EL (cell line): ENCODE results near the gene NSMCE1.

Source experiments
- DNase-seq: peaks from one replicate; pipeline ENCODE4 v3.0.0-alpha.2; 2016

Gene NSMCE1

GRCh38 chr16:27228621-27229501 lies 39.7 kb downstream of the NSMCE1 start:
- DNase-seq, result no peak

- no peak for DNase-seq
Measured at GRCh38 chr16:27228045-27228444, 40.5 kb downstream of the NSMCE1 start.

DNA sequence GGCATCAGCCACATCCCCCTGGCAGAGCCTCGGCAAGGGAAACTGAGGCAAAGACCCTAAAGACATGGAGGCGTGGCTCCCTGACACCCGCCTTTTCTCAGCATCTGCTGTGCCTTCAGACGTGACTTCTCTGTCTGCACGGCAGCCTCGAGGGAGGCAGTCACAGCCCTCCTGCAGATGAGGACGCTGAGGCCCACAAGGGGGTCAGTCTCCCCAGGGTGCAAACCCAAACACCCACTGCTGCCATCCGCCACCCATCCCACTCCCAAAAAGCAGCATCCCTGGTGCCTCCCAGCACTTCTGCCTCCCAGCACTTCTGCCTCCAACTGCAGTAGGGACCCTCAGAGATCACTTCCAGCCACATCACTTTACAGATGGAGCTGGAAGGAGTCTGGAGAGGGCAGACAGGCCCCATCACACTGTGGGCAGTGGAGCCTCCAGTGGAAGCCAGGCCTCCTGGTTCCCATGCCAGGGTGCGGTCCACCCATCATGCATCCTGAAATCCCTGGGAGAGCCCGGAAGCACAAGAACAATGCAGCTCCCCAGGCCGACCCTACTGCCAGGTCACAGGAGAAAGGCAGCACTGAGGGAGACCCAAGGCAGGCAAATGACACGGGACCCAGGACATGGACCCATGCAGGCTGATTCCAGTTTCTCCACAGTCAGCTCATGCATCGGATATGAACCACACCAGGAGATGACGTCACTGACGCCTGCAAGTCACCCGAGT lies 41.4 kb downstream of the NSMCE1 start:
- DNase-seq, result no peak

- no peak for DNase-seq
Measured at GRCh38 chr16:27226476-27226875, 42.1 kb downstream of the NSMCE1 start.

GRCh38 chr16:27225536-27226360 lies 42.8 kb downstream of the NSMCE1 start:
- no peak for DNase-seq

DNA sequence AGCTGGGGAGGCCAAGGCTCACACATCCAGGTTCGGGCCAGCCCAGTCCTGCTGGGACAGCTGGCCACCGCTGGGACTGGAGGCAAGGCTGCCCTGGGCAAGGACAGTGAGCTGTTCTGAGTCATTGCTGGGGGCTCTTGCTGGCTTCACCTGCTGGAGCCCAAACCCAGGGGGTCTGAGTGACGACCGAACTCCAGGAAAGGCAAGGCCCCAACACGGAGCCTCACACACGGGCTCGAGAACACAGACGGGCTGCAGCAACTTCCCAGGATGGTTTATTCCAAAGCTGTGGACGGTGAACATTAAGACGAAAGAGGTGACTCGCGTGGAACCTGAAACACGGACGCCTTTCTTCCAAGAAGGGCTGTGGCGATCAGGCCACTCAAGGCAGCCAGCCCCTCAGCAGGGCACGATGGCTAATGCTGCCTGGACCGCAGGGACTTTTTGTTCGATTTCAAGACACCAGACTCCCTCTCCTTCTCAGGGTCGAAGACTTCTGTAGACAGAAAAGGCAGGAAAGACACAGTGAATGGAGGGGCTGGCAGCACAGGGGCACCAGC lies 43.8 kb downstream of the NSMCE1 start:
- DNase-seq, result no peak

- DNase-seq, result no peak
Measured at GRCh38 chr16:27224271-27224737, 44.3 kb downstream of the NSMCE1 start.

GRCh38 chr16:27223701-27224100 lies 44.9 kb downstream of the NSMCE1 start:
- no peak for DNase-seq

- no peak for DNase-seq
Measured at GRCh38 chr16:27223226-27223610, 45.4 kb downstream of the NSMCE1 start.

GRCh38 chr16:27222249-27223225 lies 46.0 kb downstream of the NSMCE1 start:
- peak; percentile 48 for DNase-seq

GRCh38 chr16:27221576-27222248 lies 46.9 kb downstream of the NSMCE1 start:
- DNase-seq, result no peak

- DNase-seq, result no peak
Measured at GRCh38 chr16:27220991-27221390, 47.6 kb downstream of the NSMCE1 start.

- DNase-seq, result no peak
Measured at GRCh38 chr16:27220527-27220926, 48.0 kb downstream of the NSMCE1 start.

DNA sequence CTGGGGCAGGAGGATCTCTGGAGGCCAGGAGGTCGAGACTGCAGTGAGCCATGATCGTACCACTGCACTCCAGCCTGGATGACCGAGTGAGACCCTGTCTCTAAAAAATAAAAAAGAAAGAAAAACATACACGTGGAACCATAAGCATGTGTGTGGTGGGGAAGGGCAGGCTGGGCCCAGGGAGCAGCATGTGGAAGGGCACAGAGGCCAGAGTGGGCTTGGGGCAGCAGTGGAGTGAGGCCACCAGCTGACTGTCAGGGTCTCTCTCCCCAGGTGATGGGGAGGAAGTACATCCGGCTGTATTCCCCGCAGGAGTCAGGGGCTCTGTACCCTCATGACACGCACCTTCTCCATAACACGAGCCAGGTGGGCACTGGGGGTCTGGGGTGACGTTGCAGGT lies 48.5 kb downstream of the NSMCE1 start:
- DNase-seq, result no peak

DNA sequence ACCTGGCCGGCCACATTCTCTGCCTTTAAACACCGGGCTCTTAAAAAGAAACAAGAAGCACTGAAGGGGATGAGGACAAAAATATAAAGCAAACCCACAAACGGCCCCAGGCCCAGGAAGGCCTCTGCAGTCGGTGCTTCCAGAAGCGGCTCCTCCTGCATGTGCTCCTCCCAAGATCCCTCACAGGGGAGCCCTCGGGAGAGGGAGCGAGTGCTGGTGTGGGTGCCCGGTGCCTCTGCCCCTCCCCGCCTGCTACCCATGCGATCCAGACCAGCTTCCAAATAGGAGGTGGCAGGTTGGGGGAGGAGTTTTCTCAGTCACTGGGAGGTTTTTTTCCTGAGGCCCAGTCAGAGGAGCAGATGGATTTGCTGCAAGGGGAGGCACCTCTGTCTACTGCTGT lies 49.4 kb downstream of the NSMCE1 start:
- no peak for DNase-seq

DNA sequence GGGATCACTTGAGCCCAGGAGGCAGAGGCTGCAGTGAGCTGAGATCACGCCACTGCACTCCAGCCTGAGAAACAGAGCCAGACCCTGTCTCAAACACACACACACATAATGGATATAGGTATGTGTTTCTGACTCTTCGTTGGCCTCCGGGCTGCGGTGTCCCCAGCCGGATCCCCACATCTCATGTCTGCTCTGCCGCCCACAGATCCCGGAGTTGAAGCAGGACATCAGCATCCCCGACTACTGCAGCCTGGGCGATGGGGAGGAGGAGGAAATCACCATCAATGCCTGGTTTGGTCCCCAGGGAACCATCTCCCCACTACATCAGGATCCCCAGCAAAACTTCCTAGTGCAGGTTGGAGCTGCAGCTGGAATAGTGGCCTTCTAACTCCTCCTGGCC lies 49.8 kb downstream of the NSMCE1 start:
- no peak for DNase-seq

GRCh38 chr16:27217256-27217655 lies 51.3 kb downstream of the NSMCE1 start:
- peak; percentile 36 for DNase-seq

DNA sequence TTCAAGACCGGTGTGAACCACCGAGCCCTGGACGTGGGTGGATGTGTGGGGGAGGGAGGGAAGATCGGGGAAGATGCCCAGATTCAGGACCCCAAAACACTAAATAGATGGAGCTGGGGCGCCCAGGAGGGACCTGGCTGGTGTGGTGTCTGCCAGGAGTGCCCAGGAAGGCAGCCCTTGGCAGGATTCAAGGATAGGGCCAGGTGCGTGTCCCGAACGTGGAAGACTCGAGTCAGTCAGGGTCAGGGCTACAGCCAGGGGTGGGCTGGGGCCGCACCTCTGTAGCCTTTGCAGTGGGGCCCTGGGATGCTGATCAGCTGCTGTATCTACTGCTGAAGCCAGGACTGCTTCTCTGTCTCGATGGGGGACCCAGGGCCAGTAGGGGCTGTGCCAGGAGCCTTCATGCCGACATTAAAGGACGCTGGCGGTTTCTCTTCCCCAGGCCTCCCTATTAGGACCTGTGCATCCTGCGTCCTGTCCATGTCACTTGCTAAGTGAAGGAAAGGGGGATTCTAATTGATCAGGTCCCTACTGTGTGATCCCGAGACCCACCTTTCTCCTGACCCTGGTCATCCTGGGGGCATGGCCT lies 52.2 kb downstream of the NSMCE1 start:
- DNase-seq, result no peak

GRCh38 chr16:27215660-27216059 lies 52.9 kb downstream of the NSMCE1 start:
- DNase-seq, result no peak

DNA sequence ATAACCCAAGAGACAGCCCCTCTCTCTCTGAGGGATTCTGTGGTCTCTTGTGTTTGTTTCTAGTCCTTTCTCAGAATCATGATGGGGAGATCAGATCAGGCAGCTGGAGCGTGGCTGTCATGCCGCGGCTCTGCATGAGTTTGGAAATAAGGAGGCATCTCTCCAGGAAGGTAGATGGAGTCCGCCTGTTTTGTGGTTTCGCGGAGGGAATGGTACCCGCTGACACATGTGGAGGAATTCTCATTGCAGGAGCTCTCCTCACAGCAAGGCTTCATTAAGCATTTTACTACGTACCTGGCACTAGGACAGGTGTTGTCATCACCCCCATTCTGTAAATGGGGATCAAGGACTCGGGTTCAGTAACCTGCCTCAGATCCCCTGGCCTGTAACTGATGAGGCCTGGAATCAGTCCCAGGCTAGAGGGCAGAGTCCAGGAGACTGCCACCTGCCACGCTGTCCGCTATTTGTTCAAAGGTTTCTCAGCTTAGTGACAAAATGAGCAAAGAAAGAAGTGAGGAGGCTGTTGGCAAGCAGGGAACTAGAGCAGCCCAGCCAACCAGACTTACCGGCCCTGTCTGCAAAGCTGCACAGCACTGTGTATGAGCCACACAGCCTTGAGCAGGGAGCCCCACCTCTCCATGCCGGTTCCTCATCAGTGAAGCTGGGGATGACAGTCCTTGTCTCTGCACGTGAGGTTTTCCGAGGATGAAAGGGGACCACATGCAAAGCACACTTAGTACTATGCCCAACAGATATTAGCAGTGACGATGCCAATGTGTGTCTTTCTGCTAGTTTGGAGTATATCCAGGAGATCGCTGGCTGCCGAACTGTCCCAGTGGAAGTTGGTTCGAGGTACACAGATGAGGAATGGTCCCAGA lies 54.2 kb downstream of the NSMCE1 start:
- no peak for DNase-seq
